Esophagus (tissue), 2 donors: ENCODE results near the gene LRRC8C. TPM values are rescaled to one million over a fixed set of nuclear protein-coding genes. Genes with fewer than 3 reads are reported as not detected.

Experiments used
- H3K27ac ChIP-seq, 2 donors: one replicate each; pipeline ENCODE4 v1.5.1; 2013; ENCODE audit warnings: low read depth in 2 of 2, mild to moderate bottlenecking in 2 of 2, inconsistent platforms in 1 of 2, low read length in 1 of 2, moderate library complexity in 1 of 2
- H3K27me3 ChIP-seq, 2 donors: one replicate each; pipeline ENCODE4 v1.6.1; 2013; ENCODE audit warnings: low read length in 2 of 2, control low read depth in 1 of 2, mild to moderate bottlenecking in 1 of 2; ENCODE audit not compliant: insufficient read depth in 2 of 2, control insufficient read depth in 1 of 2
- H3K36me3 ChIP-seq, 2 donors: one replicate each; pipeline ENCODE4 v1.6.1; 2013; ENCODE audit warnings: low read length in 1 of 2; ENCODE audit not compliant: control insufficient read depth in 2 of 2, insufficient read depth in 2 of 2
- H3K4me1 ChIP-seq, 2 donors: one replicate each; pipeline ENCODE4 v1.6.1; 2013; ENCODE audit warnings: low read length in 1 of 2; ENCODE audit not compliant: control insufficient read depth in 2 of 2, insufficient read depth in 2 of 2
- H3K4me3 ChIP-seq, 2 donors: one replicate each; pipeline ENCODE4 v1.5.1; 2013; ENCODE audit warnings: low read length in 2 of 2, mild to moderate bottlenecking in 2 of 2, low read depth in 1 of 2, moderate library complexity in 1 of 2
- H3K9me3 ChIP-seq, 2 donors: one replicate each; pipeline ENCODE4 v1.6.1; 2013; ENCODE audit warnings: mild to moderate bottlenecking in 2 of 2, low read depth in 1 of 2, low read length in 1 of 2, moderate library complexity in 1 of 2; ENCODE audit not compliant: control insufficient read depth in 2 of 2, insufficient read depth in 1 of 2
- WGBS, 2 donors: extraction: QIAGEN DNeasy Blood & Tissue Kit; methylation state at CpG; one replicate each; pipeline ENCODE4 v1.1.7; 2013; 5-methylcytosine and 5-hydroxymethylcytosine counted together
- polyA plus RNA-seq, 2 donors: library from polyadenylated mRNA; stranded (reverse); fragments of 200-250 nt; gene quantifications; one replicate each; pipeline ENCODE4 v1.2.3, GENCODE V29; 2013
- donor health status: healthy with polysubstance abuse.
- donor health status: Bipolar disorder and iron deficiency.

Gene LRRC8C
- polyA plus RNA-seq, 2 donors, result 0.69 to 0.80 TPM

- H3K27me3 ChIP-seq, result no peaks in the 10 kb centered on the region
- no peaks in the 10 kb centered on the region for H3K9me3 ChIP-seq
- no peak overlapping the region for H3K27ac ChIP-seq
- no peak overlapping the region for H3K4me3 ChIP-seq
- 94 to 97% methylated on average over 2 of the region's 2 CpGs for WGBS, 2 donors
- no peaks in the 10 kb centered on the region for H3K4me1 ChIP-seq
- H3K36me3 ChIP-seq, result no peaks in the 10 kb centered on the region
Observed at GRCh38 chr1:89681045-89681729, 48.3 kb downstream of the LRRC8C start.

GRCh38 chr1:89682611-89683010, 49.7 kb downstream of the LRRC8C start:
- H3K4me3 ChIP-seq, result no peak overlapping the region

GRCh38 chr1:89685461-89685860, 52.5 kb downstream of the LRRC8C start:
- Histone ChIP-seq H3K4me3 (no peak overlapping the region), H3K36me3 (no peaks in the 10 kb centered on the region), H3K9me3 (no peaks in the 10 kb centered on the region), H3K27ac (no peak overlapping the region), H3K4me1 (no peaks in the 10 kb centered on the region), H3K27me3 (no peaks in the 10 kb centered on the region)
- 83 to 89% methylated on average over 2 of the region's 2 CpGs for WGBS, 2 donors

More at GRCh38 chr1:89682611-89683010, 49.7 kb downstream of the LRRC8C start:
- no peaks in the 10 kb centered on the region for H3K36me3 ChIP-seq
- no peaks in the 10 kb centered on the region for H3K9me3 ChIP-seq
- H3K27ac ChIP-seq, result no peak overlapping the region
- no peaks in the 10 kb centered on the region for H3K27me3 ChIP-seq
- no peaks in the 10 kb centered on the region for H3K4me1 ChIP-seq

- Histone ChIP-seq H3K27ac (no peak overlapping the region), H3K27me3 (no peaks in the 10 kb centered on the region), H3K9me3 (no peaks in the 10 kb centered on the region), H3K4me1 (no peaks in the 10 kb centered on the region), H3K36me3 (no peaks in the 10 kb centered on the region), H3K4me3 (no peak overlapping the region)
- 92 to 97% methylated on average over 5 of the region's 5 CpGs for WGBS, 2 donors
Observed at GRCh38 chr1:89686520-89686919, 53.6 kb downstream of the LRRC8C start.

- H3K4me1 ChIP-seq, result no peaks in the 10 kb centered on the region
- H3K9me3 ChIP-seq, result no peaks in the 10 kb centered on the region
- no peak overlapping the region for H3K4me3 ChIP-seq
- no peaks in the 10 kb centered on the region for H3K36me3 ChIP-seq
- no peak overlapping the region for H3K27ac ChIP-seq
- no peaks in the 10 kb centered on the region for H3K27me3 ChIP-seq
Observed at GRCh38 chr1:89687254-89687653, 54.3 kb downstream of the LRRC8C start.

- no peaks in the 10 kb centered on the region for H3K9me3 ChIP-seq
- no peak overlapping the region for H3K27ac ChIP-seq
- no peak overlapping the region for H3K4me3 ChIP-seq
- WGBS, 2 donors, result 91 to 93% methylated on average over 1 of the region's 1 CpG
- no peaks in the 10 kb centered on the region for H3K36me3 ChIP-seq
- H3K27me3 ChIP-seq, result no peaks in the 10 kb centered on the region
- no peaks in the 10 kb centered on the region for H3K4me1 ChIP-seq
Observed at GRCh38 chr1:89688607-89689006, 55.7 kb downstream of the LRRC8C start.

GRCh38 chr1:89689234-89689633, 56.3 kb downstream of the LRRC8C start:
- no peak overlapping the region for H3K4me3 ChIP-seq
- WGBS, 2 donors, result 85 to 92% methylated on average over 3 of the region's 3 CpGs
- no peaks in the 10 kb centered on the region for H3K4me1 ChIP-seq
- H3K36me3 ChIP-seq, result no peaks in the 10 kb centered on the region
- H3K27ac ChIP-seq, result no peak overlapping the region
- no peaks in the 10 kb centered on the region for H3K9me3 ChIP-seq
- no peaks in the 10 kb centered on the region for H3K27me3 ChIP-seq

- Histone ChIP-seq H3K4me1 (no peaks in the 10 kb centered on the region), H3K27me3 (no peaks in the 10 kb centered on the region), H3K4me3 (no peak overlapping the region), H3K9me3 (no peaks in the 10 kb centered on the region), H3K27ac (no peak overlapping the region), H3K36me3 (no peaks in the 10 kb centered on the region)
- WGBS, 2 donors, result 93 to 94% methylated on average over 4 of the region's 4 CpGs
Observed at GRCh38 chr1:89690595-89690994, 57.7 kb downstream of the LRRC8C start.

- Histone ChIP-seq H3K4me1 (no peaks in the 10 kb centered on the region), H3K4me3 (no peak overlapping the region), H3K36me3 (no peaks in the 10 kb centered on the region), H3K9me3 (no peaks in the 10 kb centered on the region), H3K27ac (no peak overlapping the region), H3K27me3 (no peaks in the 10 kb centered on the region)
- 51 to 64% methylated on average over 4 of the region's 4 CpGs for WGBS, 2 donors
Observed at GRCh38 chr1:89692601-89693521, 59.9 kb downstream of the LRRC8C start.

GRCh38 chr1:89695847-89696246, 62.9 kb downstream of the LRRC8C start:
- Histone ChIP-seq H3K4me3 (no peak overlapping the region), H3K27ac (no peak overlapping the region), H3K36me3 (no peaks in the 10 kb centered on the region), H3K27me3 (no peaks in the 10 kb centered on the region), H3K9me3 (no peaks in the 10 kb centered on the region), H3K4me1 (no peaks in the 10 kb centered on the region)
